T-helper 2 cell treated with Interferon-gamma antibody and Interleukin-4, amounts not matched to agents 5 μg/mL and 100 μg/mL, for 36 hours (primary cell): ENCODE results near the gene PKN3.

Experiments used
- DNase-seq: peaks from one replicate; pipeline ENCODE4 v3.0.0; 2021; ENCODE audit warnings: low spot score
- H3K27ac Mint-ChIP-seq: one replicate; pipeline ENCODE4 v1.8.0; 2021; ENCODE audit warnings: mild to moderate bottlenecking, mixed read lengths
- H3K27me3 Mint-ChIP-seq: one replicate; pipeline ENCODE4 v1.8.0; 2021; ENCODE audit warnings: low read depth, mixed read lengths
- H3K36me3 Mint-ChIP-seq: one replicate; pipeline ENCODE4 v1.8.0; 2021; ENCODE audit warnings: low read depth, mixed read lengths
- H3K4me1 Mint-ChIP-seq: one replicate; pipeline ENCODE4 v1.8.0; 2021; ENCODE audit warnings: low read depth, mixed read lengths
- H3K4me3 Mint-ChIP-seq: one replicate; pipeline ENCODE4 v1.8.0; 2022; ENCODE audit warnings: mild to moderate bottlenecking, moderate library complexity, mixed read lengths
- H3K9me3 Mint-ChIP-seq: one replicate; pipeline ENCODE4 v1.8.0; 2021; ENCODE audit warnings: mixed read lengths

The PKN3 gene

DNA sequence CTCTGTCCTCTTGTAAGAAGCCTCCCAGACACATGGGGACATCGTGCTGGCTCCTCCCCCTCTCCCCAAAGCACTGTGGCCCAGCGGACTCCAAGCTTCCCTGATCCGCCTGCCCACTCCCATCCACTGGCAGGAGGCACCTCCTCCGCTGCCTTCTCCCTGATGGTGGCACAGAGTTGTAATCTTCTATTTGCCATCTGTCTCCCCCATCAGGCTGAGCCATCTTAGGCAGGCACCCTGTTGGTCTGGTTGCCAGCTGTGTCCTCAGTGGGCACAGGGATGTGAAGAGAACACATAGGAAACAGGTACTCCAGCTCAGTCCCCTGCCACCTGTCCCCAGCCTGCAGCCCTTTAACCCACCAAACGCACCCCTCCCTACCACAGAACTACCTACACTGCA lies 27.0 kb downstream of the PKN3 start:
- Mint-ChIP-seq H3K27me3 (no peaks in the 10 kb centered on the region), H3K27ac (no peak overlapping the region), H3K4me1 (peaks cover 24% of the 10 kb centered on the region), H3K4me3 (no peak overlapping the region), H3K36me3 (peaks cover 4% of the 10 kb centered on the region), H3K9me3 (no peaks in the 10 kb centered on the region)
- no peak for DNase-seq

DNA sequence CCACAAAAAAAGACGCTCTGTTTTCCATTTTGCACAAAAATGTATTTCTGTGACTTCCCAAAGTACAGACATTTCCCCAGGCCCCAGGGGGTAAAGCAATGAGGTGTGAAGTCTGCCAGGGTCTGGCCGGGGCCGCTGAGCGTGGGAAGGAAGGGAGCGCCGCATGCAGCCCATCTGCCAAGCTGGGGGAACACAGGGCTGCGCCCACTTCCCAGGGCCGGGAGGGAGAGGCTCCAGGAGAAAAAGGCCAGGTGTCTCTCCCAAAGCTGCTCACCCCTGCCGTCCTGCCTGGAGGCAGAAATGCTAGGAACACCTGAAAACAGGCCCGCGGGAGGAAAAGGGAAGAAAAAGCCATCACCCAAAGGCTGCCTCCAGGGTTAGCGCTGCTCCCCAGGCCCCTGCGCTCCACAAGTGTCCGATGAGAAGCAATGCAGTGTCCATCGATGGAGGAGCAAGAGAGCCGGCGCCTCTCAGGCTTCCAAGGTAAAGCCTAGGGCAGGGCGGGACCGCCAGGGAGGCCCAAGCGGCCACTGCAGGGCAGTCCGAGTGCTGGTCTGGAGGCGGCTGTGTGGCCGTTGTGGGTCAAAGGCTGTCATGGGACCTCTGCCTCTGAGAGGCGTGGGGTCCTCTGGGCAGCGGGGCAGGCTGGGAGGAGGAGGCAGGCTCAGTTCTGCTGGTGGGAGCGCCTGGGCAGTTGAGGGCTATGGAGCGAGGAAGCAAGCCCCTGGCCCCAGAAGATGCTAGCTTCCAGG lies 27.6 kb downstream of the PKN3 start:
- Mint-ChIP-seq H3K4me3 (no peak overlapping the region), H3K4me1 (peaks cover 19% of the 10 kb centered on the region), H3K27ac (no peak overlapping the region), H3K9me3 (no peaks in the 10 kb centered on the region), H3K27me3 (no peaks in the 10 kb centered on the region), H3K36me3 (peaks cover 4% of the 10 kb centered on the region)
- no peak for DNase-seq

DNA sequence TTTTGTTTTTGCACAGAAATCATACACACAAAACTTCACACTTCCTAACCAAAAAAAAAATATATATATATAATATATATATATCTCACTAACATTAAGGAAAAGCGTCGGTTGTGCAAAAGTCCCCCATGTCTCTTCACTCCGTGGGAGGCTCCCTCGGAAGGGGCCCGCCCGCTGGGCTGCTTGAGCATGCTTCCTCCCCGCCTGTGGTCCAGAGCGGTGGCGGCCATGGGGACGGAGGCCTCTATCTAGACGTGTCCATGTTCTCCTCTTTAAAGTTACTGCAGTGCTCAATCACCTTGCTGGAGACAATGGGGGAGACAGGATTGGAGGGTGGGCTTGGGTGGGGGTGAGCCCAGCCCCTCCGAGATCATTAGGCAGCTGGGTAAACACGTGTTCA lies 28.8 kb downstream of the PKN3 start:
- Mint-ChIP-seq H3K9me3 (no peaks in the 10 kb centered on the region), H3K36me3 (peaks cover 5% of the 10 kb centered on the region), H3K4me1 (peaks cover 11% of the 10 kb centered on the region), H3K27me3 (no peaks in the 10 kb centered on the region), H3K27ac (no peak overlapping the region), H3K4me3 (no peak overlapping the region)
- DNase-seq: no peak

DNA sequence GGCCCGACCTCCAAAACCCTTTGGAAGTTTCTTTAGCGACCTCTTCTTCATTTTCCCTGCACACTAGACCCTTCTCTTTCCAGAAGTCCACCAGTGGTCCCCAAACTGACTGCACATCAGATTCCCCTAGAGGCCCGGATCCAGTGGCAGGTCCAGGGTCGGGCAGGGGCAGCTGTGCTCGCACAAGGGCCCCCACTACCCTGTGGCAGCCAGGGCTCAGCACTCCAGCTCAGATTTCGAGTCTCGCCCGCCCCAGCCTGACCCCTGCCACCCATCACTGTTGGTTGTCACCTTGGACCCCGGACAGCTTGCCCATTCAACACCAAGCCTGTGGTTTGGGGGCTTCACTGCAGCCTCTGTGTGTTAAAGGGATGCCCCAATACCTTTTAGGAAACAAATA lies 29.4 kb downstream of the PKN3 start:
- H3K27me3 Mint-ChIP-seq: no peaks in the 10 kb centered on the region
- H3K4me1 Mint-ChIP-seq: peaks cover 8% of the 10 kb centered on the region
- no peak for DNase-seq
- H3K36me3 Mint-ChIP-seq: peaks cover 5% of the 10 kb centered on the region
- H3K4me3 Mint-ChIP-seq: no peak overlapping the region
- H3K9me3 Mint-ChIP-seq: no peaks in the 10 kb centered on the region
- H3K27ac Mint-ChIP-seq: no peak overlapping the region

DNA sequence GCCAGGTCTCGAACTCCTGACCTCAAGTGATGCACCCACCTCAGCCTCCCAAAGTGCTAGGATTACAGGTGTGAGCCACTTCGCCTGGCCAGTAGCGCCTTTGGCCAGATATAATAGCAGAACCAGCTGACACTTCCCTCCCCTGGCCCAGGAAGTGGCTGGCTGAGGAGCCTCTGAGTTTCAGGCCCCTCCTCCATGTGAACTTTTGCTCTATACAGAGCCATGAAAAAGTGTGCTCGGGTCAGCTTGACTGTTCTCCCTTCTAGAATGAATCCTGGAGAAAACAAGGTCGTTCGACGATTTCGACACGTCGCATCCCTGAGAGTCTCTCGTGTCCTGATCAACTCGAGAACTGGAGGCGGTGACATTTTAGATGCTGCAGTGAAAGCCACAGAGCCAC lies 30.3 kb downstream of the PKN3 start:
- Mint-ChIP-seq H3K27ac (no peak overlapping the region), H3K36me3 (peaks cover 5% of the 10 kb centered on the region), H3K9me3 (no peaks in the 10 kb centered on the region), H3K27me3 (no peaks in the 10 kb centered on the region), H3K4me1 (peaks cover 5% of the 10 kb centered on the region), H3K4me3 (no peak overlapping the region)
- no peak for DNase-seq

DNA sequence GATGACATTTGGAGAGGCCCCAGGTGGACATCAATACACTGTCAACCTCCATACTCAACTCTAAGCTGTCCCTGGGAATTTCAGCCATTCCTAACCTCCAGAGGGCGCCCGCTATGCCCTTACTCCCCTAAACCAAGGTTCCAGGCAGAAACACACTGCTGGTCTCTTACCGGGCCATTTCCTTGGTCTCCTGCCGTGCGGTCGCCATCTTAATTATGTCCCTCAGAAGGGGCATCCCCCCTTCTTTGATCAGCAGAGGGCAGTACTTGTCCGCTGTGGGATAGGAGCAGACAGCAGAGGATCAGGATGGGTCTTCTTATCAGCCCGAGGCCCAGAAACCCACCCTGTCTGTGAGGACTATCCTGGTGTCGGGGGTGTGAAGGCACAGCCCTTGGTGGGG lies 31.0 kb downstream of the PKN3 start:
- H3K9me3 Mint-ChIP-seq: no peaks in the 10 kb centered on the region
- H3K27me3 Mint-ChIP-seq: no peaks in the 10 kb centered on the region
- no peak for DNase-seq
- H3K36me3 Mint-ChIP-seq: peaks cover 5% of the 10 kb centered on the region
- no peak overlapping the region for H3K27ac Mint-ChIP-seq
- peaks cover 3% of the 10 kb centered on the region for H3K4me1 Mint-ChIP-seq
- no peak overlapping the region for H3K4me3 Mint-ChIP-seq

DNA sequence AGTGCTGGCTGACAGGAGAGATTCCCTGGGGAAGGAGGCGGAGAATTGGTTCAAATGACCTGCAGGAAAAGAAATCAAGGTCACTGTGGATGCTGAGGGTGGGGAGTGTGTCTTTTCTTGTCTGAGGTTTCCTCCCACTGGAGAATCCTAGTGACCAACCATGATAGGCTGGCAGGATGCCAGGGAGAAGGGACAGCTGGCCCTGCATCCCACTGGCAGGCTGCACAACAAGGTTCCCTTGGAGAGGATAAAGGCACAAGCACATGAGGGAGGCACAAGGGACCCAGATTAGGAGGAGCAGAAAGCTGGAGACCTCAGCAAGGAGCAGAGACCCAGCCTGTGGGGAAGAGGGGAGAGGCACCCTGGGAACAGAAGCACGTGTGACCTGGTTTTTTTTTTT lies 33.1 kb downstream of the PKN3 start:
- H3K27me3 Mint-ChIP-seq: no peaks in the 10 kb centered on the region
- no peaks in the 10 kb centered on the region for H3K9me3 Mint-ChIP-seq
- peaks cover 5% of the 10 kb centered on the region for H3K36me3 Mint-ChIP-seq
- no peaks in the 10 kb centered on the region for H3K4me1 Mint-ChIP-seq
- no peak overlapping the region for H3K4me3 Mint-ChIP-seq
- no peak for DNase-seq
- H3K27ac Mint-ChIP-seq: no peak overlapping the region

DNA sequence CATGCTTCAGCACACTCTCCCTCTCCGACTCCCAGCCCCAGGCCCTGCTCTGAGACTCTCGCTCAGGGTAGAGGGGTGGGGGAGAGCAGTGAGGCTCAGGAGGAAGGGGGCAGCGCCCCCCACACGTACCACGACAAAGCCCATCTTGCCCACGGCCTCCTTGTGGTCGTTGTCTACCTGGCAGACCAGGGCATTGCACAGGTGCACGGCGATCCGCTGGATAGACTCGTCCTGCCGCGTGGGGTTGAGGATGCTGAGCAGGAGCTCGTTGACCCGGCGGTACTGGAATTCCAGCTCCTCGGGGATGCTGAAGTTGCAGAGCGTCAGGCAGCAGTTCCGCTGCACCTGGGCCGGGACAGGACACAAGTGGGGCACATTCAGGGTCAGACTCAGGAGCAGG lies 40.1 kb downstream of the PKN3 start:
- H3K4me1 Mint-ChIP-seq: no peaks in the 10 kb centered on the region
- no peaks in the 10 kb centered on the region for H3K27me3 Mint-ChIP-seq
- H3K27ac Mint-ChIP-seq: no peak overlapping the region
- no peaks in the 10 kb centered on the region for H3K9me3 Mint-ChIP-seq
- H3K4me3 Mint-ChIP-seq: no peak overlapping the region
- H3K36me3 Mint-ChIP-seq: no peaks in the 10 kb centered on the region
- no peak for DNase-seq

DNA sequence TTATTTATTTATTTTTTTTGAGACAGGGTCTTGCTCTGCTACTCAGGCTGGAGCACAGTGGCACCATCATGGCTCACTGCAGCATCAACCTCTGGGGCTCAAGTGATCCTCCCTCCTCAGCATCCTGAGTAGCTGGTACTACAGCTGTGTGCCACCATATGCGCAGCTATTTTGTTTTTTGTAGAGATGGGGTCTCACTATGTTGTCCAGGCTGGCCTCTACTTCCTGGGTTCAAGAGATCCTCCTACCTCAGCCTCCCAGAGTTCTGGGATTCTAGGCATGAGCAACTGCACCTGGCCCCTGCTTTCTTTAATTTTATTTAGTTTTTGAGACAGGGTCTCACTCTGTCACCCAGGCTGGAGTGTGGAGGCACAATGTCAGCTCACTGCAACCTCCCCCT lies 41.1 kb downstream of the PKN3 start:
- no peak overlapping the region for H3K4me3 Mint-ChIP-seq
- no peaks in the 10 kb centered on the region for H3K4me1 Mint-ChIP-seq
- H3K27ac Mint-ChIP-seq: no peak overlapping the region
- H3K9me3 Mint-ChIP-seq: no peaks in the 10 kb centered on the region
- no peak for DNase-seq
- no peaks in the 10 kb centered on the region for H3K27me3 Mint-ChIP-seq
- no peaks in the 10 kb centered on the region for H3K36me3 Mint-ChIP-seq

DNA sequence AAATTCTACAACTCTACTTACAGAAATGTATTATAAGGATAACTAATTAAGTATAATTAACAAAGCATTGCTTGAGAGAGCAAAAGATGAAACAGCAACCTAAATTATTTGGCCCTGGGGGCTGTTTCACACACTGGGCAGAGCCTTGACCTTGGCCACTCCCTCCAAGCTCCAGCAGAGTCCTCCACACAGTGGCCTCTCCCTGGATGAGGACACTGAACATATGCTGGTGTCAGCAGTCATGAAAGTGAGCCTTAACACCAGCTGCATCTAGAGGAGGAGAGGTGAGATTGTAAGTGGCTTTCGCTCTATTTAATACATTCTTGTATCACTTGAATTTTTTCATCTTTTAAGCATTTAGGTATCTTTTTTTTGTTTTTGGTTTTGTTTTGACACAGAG lies 44.9 kb downstream of the PKN3 start:
- no peak for DNase-seq
- no peaks in the 10 kb centered on the region for H3K27me3 Mint-ChIP-seq
- no peak overlapping the region for H3K27ac Mint-ChIP-seq
- H3K36me3 Mint-ChIP-seq: no peaks in the 10 kb centered on the region
- H3K4me3 Mint-ChIP-seq: no peak overlapping the region
- H3K4me1 Mint-ChIP-seq: no peaks in the 10 kb centered on the region
- no peaks in the 10 kb centered on the region for H3K9me3 Mint-ChIP-seq

DNA sequence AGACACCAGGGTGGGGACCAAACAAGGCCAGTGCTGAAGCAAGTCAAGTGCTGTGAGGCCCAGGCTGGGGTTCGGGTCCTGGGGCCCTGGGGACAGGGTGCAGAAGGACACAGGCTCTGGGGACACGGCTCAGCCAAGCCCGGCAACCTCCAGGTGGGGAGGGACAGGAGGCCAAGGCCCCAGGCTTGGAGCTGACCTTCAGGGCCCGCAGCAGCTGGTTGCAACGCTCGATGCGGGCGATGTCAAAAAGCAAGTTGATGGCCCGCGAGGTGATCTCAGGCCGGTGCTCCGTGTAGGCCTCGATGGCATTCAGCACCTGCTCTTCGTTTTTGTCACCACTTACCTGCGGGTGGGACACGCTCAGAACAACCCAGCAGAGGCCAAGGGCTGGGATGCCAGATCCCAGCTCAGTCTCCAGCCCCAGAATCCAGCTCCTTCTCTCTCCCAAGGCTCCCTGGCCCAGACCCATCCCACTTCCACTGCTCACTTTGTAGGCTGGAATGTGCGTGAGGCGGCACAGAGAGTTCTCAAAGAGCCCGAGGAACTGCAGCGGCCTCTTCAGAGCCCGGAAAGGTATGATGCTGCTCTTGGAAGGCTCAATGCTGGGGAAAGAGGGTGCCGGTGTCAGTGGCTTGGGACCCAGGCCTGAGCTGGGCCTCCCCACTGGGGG lies 48.8 kb downstream of the PKN3 start:
- Mint-ChIP-seq H3K36me3 (no peaks in the 10 kb centered on the region), H3K4me3 (no peak overlapping the region), H3K4me1 (no peaks in the 10 kb centered on the region), H3K27me3 (no peaks in the 10 kb centered on the region), H3K9me3 (no peaks in the 10 kb centered on the region), H3K27ac (no peak overlapping the region)
- DNase-seq: no peak

DNA sequence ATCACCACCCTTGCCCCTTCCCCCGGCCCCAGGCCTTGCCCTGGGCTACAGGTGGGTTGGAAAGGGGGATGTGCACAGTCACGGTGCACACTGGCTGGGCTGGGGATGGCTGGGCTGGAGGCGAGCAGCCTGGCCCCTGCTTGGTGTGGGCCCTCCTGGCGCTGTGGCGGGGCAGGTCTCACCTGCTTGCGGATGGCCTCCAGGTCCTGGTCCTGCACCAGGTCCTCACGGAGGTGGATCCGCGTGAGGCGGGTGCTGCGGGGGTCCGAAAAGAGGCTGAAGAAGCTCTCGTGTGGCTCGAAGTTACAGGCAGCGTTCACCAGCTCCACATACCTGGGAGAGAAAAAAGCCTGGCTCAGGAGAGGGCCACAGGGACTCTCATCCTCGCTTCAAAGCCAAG lies 51.3 kb downstream of the PKN3 start:
- no peaks in the 10 kb centered on the region for H3K9me3 Mint-ChIP-seq
- H3K27ac Mint-ChIP-seq: no peak overlapping the region
- H3K36me3 Mint-ChIP-seq: no peaks in the 10 kb centered on the region
- H3K4me3 Mint-ChIP-seq: no peak overlapping the region
- H3K27me3 Mint-ChIP-seq: no peaks in the 10 kb centered on the region
- no peaks in the 10 kb centered on the region for H3K4me1 Mint-ChIP-seq
- DNase-seq: no peak

DNA sequence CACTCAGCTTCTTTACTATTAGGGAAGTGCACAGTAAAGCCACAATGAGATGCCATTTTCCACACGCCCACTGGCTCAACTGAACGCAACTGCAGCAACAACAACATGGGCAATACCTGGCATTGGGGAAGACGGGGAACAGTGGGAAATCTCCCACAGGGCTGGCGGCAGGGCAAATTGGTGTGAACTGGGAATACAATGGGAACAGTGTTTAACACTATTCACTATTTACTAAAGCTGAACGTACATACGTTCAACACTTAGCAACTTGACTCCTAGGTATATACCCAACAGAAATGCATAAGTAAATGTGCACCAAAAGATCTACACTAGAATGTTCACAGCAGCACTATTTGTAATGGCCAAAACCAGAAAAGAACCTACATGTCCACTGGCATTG lies 55.3 kb downstream of the PKN3 start:
- Mint-ChIP-seq H3K9me3 (no peaks in the 10 kb centered on the region), H3K4me1 (no peaks in the 10 kb centered on the region), H3K36me3 (no peaks in the 10 kb centered on the region), H3K27me3 (no peaks in the 10 kb centered on the region), H3K27ac (no peak overlapping the region), H3K4me3 (no peak overlapping the region)
- no peak for DNase-seq

DNA sequence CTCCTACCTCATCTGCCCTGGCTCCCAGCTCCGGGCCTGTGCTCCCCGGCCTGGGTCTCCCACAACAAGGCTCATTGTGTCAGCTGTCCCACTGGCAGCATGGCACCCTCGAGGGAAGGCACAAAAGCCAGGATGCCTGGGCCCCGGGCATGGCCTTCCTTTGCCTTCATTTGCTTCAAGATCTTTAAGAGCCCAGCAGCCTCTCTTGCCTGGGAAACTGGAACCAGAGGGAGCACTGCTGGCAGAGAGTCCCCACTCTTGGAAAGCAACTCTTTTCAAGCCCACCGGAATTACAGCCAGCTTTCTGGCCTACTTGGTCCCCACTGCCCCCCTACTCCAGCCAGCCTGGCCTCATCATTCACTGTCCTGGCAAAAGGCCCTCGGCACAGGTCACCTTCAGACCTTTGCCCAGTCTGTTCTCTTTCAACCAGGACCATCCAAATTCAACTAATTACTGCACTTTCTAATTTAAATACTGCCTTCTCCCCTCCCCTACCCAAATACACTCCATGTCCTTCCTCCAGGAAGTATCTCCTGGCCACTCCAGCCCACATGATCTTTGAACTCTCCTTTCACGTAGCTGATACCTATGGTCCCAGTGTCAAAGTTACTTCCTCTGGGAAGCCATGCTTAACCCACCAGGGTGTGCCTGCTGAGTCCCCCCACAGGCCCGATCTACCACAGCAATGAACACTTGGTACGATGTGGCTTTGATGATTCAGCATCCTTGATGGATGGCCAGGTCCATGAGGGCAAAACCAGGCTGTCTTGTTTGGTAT lies 60.6 kb downstream of the PKN3 start:
- Mint-ChIP-seq H3K4me1 (no peaks in the 10 kb centered on the region), H3K36me3 (peaks cover 1% of the 10 kb centered on the region), H3K27me3 (no peaks in the 10 kb centered on the region), H3K4me3 (no peak overlapping the region), H3K27ac (no peak overlapping the region), H3K9me3 (no peaks in the 10 kb centered on the region)
- no peak for DNase-seq
